ENCODE measurements around the gene EPHA8. TPM values are rescaled to one million over a fixed set of nuclear protein-coding genes. Genes with fewer than 3 reads are reported as not detected.

The EPHA8 gene
- polyA plus RNA-seq, 1 experiment, result not detected

- ChIA-PET CTCF (interaction anchor here (1.2 kb wide), 1 partner anchor 199 kb away, joined by 3 read pairs; no protein-coding TSS in a partner anchor), POLR2A (no interaction called here)
- no peak for DNase-seq (ENCODE audit: low read depth)
- Histone ChIP-seq H3K27me3 (ENCODE audit: control insufficient read depth, insufficient read depth, low read length) (peaks cover 17% of the 10 kb centered on the region), H3K4me3 (ENCODE audit: low read depth, low read length) (no peak overlapping the region), H3K36me3 (ENCODE audit: control insufficient read depth, insufficient read depth, low read length) (no peaks in the 10 kb centered on the region)
- TF ChIP-seq CTCF (IDR thresholded peaks at IDR 0.05; ENCODE audit: insufficient read depth, low read depth, low read length), result no peak
Observed at GRCh38 chr1:22615886-22616285, 52.6 kb downstream of the EPHA8 start.

DNA sequence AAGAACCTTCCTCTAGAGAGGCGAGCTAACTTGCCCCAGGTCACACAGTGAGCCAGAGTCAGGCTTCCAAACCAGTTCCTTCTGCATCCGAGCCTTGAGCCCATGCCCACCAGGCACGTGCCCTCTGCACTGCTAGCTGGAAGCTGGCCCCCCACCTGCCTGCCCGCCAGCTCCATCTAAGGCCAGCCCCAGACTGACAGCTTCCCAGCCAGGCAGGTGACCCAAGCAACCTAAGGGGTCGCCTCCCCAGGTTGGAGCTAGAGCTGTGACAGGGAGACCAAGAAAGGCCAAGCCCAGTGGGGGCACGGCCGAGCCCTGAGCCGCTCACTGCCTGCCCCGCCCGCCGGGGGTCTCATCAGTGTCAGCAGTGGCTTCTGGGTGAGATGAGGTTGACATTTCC, 53.3 kb downstream of the EPHA8 start:
- Histone ChIP-seq H3K36me3 (ENCODE audit: control insufficient read depth, insufficient read depth, low read length) (no peaks in the 10 kb centered on the region), H3K27me3 (ENCODE audit: control insufficient read depth, insufficient read depth, low read length) (peaks cover 17% of the 10 kb centered on the region), H3K4me3 (ENCODE audit: low read depth, low read length) (no peak overlapping the region)
- POLR2A ChIA-PET, result no interaction called here
- CTCF ChIA-PET, result interaction anchor here (1.2 kb wide), 1 partner anchor 200 kb away, joined by 3 read pairs; no protein-coding TSS in a partner anchor
- no peak for TF ChIP-seq CTCF (IDR thresholded peaks at IDR 0.05; ENCODE audit: insufficient read depth, low read depth, low read length)
- DNase-seq (ENCODE audit: low read depth), result no peak

DNA sequence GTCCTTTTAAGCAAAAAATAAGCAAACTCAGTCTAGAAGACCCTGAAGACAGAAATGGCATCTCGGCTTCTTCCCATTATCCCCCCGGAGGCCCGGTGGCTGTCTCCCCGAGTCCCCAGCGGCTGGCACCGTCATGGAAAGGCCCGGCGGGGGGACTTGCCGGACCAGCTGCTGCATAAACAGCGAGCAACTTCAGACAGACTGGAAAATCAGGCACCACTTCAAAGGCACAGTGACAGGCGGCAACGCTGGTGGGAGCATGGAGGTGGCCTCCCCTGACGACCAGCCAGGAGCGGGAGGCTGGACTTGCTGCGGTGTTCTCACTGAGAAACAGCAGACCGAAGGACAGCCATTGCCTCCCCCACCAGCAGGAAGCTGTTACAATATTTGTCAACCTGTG, 54.8 kb downstream of the EPHA8 start:
- no peak overlapping the region for H3K4me3 ChIP-seq (ENCODE audit: low read depth, low read length)
- CTCF ChIA-PET, result no interaction called here
- no peaks in the 10 kb centered on the region for H3K36me3 ChIP-seq (ENCODE audit: control insufficient read depth, insufficient read depth, low read length)
- no peak for TF ChIP-seq CTCF (IDR thresholded peaks at IDR 0.05; ENCODE audit: insufficient read depth, low read depth, low read length)
- peaks cover 17% of the 10 kb centered on the region for H3K27me3 ChIP-seq (ENCODE audit: control insufficient read depth, insufficient read depth, low read length)
- DNase-seq (ENCODE audit: low read depth), result no peak
- POLR2A ChIA-PET, result no interaction called here

- no peak for DNase-seq (ENCODE audit: low read depth)
- ChIA-PET CTCF (no interaction called here), POLR2A (no interaction called here)
- no peak overlapping the region for H3K4me3 ChIP-seq (ENCODE audit: low read depth, low read length)
- no peak for TF ChIP-seq CTCF (IDR thresholded peaks at IDR 0.05; ENCODE audit: insufficient read depth, low read depth, low read length)
- H3K36me3 ChIP-seq (ENCODE audit: control insufficient read depth, insufficient read depth, low read length), result no peaks in the 10 kb centered on the region
- H3K27me3 ChIP-seq (ENCODE audit: control insufficient read depth, insufficient read depth, low read length), result peaks cover 19% of the 10 kb centered on the region
Observed at GRCh38 chr1:22619252-22619651, 56.0 kb downstream of the EPHA8 start.

- ChIA-PET POLR2A (no interaction called here), CTCF (no interaction called here)
- no peak overlapping the region for H3K4me3 ChIP-seq (ENCODE audit: low read depth, low read length)
- H3K27me3 ChIP-seq (ENCODE audit: control insufficient read depth, insufficient read depth, low read length), result peaks cover 19% of the 10 kb centered on the region
- DNase-seq (ENCODE audit: low read depth), result no peak
- H3K36me3 ChIP-seq (ENCODE audit: control insufficient read depth, insufficient read depth, low read length), result no peaks in the 10 kb centered on the region
- no peak for TF ChIP-seq CTCF (IDR thresholded peaks at IDR 0.05; ENCODE audit: insufficient read depth, low read depth, low read length)
Observed at GRCh38 chr1:22619798-22620197, 56.5 kb downstream of the EPHA8 start.
